GM10266 (cell line): Measurements from ENCODE around the gene MATN3.
A peak's percentile ranks its signal among the peaks of the same experiment; 100 is the strongest.

Experiments
- DNase-seq: peaks from one replicate; pipeline ENCODE4 v3.0.0; 2012; ENCODE audit errors: extremely low spot score
- TF ChIP-seq, protein P1 (sequence below): IDR thresholded peaks from 2 replicates; pipeline ENCODE4 v1.5.1; 2012; ENCODE audit warnings: mild to moderate bottlenecking, low read depth; ENCODE audit not compliant: control insufficient read depth, insufficient read depth; ENCODE audit errors: missing control alignments

MATN3 gene

GRCh38 chr2:20054119-20054518, 41.7 kb upstream of the MATN3 start:
- DNase-seq: no peak
- TF ChIP-seq, protein P1, sequence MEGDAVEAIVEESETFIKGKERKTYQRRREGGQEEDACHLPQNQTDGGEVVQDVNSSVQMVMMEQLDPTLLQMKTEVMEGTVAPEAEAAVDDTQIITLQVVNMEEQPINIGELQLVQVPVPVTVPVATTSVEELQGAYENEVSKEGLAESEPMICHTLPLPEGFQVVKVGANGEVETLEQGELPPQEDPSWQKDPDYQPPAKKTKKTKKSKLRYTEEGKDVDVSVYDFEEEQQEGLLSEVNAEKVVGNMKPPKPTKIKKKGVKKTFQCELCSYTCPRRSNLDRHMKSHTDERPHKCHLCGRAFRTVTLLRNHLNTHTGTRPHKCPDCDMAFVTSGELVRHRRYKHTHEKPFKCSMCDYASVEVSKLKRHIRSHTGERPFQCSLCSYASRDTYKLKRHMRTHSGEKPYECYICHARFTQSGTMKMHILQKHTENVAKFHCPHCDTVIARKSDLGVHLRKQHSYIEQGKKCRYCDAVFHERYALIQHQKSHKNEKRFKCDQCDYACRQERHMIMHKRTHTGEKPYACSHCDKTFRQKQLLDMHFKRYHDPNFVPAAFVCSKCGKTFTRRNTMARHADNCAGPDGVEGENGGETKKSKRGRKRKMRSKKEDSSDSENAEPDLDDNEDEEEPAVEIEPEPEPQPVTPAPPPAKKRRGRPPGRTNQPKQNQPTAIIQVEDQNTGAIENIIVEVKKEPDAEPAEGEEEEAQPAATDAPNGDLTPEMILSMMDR: no peak

DNA sequence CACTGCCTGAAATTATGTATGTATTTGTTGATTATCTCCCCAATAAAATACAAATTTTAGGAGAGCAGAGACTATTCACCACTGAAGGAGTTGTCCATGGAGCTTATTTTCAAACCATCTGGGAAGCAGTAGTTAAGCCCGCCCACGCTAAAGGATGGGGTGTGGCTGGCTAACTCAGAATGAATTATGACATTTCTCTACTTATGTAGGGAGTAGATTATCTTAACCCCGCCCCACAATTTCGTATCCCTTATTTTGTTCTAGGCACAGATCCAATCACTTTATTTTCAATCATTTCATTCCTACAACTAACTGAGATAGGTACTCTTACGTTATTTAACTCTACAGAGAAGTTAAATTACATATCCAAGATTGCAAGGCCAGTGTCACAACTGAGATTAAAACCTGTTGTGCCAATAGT, 40.4 kb upstream of the MATN3 start:
- TF ChIP-seq, protein P1: no peak
- no peak for DNase-seq

DNA sequence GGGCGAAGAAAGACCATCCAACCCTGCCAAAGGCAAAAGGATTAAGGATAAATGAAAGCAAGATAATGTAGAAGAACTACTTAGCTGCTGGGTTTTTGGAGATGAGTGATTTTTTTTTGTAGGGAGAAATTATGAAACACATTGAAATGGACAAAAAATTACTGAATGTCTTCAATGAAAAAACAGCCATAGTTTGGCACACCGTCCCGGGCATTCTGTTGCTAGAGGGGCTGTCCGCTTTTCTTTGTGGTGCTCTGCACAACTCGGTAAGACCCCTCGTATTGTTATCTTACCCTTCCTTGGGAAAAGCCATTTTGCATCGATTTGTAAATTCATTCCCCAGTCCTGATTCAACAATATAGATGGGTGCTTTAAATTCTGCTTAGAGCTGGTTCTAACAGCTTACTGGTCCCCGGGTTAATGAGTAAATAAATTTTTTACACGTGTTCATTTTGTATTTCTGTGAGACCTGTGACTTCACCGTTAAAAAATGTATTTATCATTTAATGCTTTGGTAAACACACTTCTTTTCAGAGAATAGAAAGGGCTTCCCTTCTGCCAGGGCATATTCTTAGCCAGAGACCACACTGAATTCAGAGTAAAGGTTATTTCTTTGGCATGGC, 39.9 kb upstream of the MATN3 start:
- TF ChIP-seq, protein P1: no peak
- DNase-seq: no peak

DNA sequence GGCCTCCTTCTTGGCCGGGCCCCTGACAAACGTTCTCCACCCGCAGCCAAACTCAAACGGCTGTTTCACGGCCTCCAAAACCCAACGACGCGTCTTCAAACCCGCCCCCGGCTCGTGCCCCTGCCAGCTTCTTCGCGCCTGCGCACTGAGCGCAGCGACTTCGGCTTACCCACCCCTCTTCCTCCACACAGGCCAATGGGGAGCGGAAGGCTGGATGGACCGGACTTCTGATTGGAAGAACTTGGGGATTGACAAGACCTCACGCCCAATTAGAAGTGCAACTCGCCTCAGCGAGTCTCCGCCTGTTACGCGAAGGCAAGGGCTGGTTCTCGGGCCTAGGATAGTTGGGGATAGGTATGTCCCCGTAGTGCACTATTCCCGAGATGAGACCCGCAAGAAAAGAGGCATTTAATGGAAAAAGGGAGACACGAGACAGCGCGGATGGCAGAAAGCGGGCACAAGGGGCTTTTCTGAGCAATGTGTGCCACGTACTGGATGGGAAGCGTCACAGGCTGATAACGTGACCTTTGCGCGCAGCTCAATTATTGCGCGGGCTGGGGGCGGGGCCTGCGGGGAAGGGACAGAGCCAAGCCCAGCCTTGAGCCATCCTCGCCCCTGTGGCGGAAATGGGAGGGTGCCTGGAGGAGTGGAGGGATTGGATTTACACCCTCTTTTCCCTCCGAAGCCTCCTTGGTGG, 39.2 kb upstream of the MATN3 start, which contains the start of gene LAPTM4A:
LAPTM4A (minus strand) TSS at position 97 of the 697 bp plus-strand sequence. CDS start 108 bp downstream, outside the sequence.
- TF ChIP-seq, protein P1: no peak
- DNase-seq: peak; percentile 93

DNA sequence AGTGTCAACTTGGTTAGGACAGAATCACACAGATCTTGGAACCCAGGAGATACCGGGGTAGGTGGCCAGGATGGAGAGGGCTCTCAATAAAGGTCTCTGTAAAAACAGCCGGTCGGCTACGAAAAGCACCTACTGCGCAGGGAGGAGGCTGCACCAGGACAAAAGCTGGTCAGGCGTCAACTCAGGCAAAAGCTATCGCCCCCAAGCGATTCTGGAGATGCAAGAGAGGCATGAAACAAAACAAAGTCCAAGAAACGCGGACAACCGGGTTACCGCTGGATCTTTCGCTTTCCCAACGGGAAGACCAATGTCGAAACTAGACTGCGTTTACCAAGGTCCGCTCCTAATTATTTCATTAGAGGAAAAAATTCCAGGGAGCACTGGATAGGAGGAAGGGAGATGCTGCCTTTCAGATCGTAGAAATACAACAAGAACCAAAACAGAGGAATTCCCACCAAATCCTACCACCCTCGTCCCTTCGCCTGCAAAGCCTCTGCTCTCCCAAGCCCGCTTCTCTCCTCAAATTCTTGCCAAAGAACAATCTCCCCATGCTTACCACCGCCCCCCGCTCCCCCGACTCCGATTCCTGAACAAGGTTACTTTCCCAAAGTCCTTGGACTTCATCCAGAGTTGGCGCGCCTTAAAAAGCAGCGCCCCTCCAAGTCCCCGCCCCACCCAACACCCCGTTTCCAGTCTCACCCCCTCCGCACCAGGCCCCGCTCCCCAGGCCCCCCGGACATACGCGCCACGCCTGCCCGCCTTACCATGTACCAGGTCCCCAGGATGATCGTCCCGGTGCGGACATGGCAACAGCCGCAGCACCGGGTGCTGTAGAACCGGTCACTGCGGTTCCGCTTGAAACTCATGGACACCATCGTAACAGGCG, 38.4 kb upstream of the MATN3 start:
- peak; percentile 40 for DNase-seq
- TF ChIP-seq, protein P1: peak; percentile 37

GRCh38 chr2:20050104-20050645, 37.7 kb upstream of the MATN3 start:
- peak; percentile 36 for DNase-seq

More at GRCh38 chr2:20050104-20050645, 37.7 kb upstream of the MATN3 start:
- TF ChIP-seq, protein P1: no peak
